GM18519 (cell line): ENCODE results near the gene PCBP3.
"Not testable (repeated sequence)": the region's sequence is repeated elsewhere in the genome, so short reads cannot be mapped to it uniquely, and the experiment has no call there.

Source experiments
- ATAC-seq: cut with Tn5 transposase; IDR thresholded peaks from one replicate; pipeline ENCODE4 v1.9.1; 2021; ENCODE audit warnings: mild to moderate bottlenecking, moderate library complexity; ENCODE audit not compliant: unreplicated experiment, low FRiP score

PCBP3 gene

DNA sequence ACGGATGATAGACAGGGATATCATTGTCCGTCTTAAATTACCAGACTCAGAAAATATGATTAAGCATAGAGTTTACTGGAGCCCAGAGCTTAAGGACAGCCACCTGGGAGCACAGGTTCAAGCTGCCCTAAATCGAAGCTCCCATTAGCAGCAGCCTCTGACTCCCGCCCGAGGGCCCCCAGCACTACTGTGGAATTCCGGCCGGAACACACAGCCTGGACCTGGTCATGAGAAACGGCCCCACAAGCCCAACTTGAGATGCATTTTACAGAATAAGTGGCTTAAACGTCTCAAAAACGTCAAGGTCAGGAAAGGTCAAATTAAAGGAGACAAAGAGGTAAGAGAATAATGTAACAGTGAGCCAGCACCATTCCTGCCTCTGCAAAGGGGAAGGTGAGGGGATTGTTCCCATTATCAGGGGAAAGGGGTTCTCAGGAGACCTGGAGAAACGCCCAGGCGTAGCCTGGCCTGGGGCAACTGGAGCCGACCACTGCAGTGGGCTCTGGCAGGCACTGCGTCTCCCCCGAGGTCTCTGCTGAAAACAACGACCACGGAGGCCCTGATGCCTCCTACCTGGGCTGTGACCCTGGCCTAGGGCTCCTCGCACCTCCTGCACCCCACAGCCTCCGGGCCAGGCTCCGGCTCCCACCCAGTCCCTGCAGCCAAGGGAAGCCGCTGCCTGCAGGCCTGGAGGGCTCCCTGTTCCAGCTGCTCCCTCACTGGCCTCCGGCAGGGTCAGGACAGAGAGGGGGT lies 326.6 kb downstream of the PCBP3 start:
- ATAC-seq, result no peak

DNA sequence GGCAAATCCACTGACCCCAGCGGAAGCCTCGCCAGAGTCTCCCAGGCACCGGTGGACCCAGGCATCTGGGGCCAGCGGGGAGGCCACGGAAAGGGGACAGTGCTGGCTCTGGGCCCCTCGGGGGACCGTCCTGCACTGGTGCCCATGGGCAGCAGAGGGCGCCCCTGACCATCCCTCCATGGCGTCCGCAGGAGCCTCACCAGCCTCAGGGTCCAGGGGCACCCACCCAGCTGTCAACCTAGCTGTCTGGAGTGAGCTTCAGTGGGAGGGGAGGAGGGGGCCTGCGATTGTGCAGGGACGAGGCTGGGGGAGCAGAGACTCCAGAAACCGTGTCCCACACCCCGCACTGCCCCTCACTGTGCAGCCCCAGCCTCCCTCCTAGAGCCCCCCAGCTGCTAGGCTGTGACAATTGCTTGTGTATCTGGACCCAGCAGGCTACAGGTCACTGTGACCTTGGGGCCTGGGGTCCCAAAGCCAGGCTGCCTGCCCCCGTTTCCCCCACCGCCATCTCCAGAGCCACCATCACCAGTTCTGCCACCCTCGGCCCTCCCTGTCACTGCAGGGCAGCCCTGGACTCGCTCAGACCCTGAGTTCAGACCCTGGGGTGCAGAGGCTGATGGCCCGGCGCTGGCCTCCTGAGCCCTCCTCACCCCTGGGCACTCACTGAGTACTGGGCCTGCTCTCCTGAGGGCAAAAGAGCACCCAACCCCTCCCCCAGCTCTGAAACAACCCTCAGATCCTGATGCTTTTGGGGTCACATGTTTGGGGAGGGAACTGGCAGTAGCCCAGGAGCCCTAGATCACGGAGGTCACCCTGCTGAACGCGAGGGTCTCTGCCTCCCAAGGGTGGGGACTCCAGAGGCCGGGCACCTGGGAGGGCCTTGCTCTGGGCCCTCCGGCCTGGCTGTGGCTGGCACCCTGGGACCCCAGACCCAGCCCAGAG lies 327.4 kb downstream of the PCBP3 start:
- no peak for ATAC-seq

DNA sequence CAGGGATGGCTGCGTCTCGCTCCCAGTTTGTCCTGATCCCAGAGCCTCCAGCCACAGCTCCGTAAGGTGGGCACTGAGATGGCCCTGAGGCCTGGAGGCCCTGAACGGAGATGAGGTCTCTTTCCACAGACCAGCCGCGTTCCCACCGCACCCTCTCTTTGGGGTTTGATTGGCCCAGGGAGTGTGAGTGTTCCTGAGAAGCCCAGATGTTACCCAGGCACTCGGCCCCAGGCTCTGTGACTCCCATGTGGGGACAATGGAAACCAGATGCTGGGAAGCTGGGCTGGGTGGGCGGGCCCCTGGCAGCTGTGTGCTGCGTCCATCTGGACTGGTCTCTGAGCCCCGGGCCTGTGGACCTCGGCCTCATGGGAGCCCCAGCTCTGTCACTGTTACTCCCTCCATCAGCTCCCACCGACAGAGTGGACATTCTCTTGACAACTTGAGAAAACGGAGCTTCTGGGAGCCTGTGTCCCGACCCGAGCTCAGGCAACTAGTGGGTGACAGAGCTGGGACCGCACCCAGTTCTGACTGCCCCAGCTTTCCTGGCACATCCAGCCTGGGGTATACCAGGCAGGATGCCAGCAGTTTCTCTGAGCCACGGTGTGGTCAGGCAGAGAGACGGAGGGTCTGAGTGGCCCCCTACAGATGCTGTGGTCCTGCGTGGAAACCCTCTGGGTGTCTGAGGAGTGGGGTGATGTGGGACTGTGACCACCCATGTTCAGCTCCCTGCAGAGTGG lies 328.3 kb downstream of the PCBP3 start:
- no peak for ATAC-seq

DNA sequence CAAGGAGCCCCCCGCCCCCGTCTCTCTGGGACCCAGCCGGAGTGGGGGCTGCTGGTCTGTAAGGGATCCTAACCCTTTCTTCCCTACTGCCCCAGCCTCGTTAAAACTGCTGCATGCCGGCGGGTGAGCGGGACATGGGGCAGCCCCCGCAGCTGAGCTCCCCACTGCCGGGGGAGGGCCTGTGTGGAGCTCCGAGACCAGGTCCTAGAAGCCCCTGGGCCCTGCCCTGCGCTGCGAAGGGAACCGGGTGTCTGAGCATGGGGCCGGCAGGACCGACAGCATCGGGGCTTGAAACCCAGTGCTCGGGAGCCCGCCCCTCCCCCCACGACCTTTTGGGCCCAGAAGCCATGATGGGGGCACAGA lies 328.8 kb downstream of the PCBP3 start:
- no peak for ATAC-seq

DNA sequence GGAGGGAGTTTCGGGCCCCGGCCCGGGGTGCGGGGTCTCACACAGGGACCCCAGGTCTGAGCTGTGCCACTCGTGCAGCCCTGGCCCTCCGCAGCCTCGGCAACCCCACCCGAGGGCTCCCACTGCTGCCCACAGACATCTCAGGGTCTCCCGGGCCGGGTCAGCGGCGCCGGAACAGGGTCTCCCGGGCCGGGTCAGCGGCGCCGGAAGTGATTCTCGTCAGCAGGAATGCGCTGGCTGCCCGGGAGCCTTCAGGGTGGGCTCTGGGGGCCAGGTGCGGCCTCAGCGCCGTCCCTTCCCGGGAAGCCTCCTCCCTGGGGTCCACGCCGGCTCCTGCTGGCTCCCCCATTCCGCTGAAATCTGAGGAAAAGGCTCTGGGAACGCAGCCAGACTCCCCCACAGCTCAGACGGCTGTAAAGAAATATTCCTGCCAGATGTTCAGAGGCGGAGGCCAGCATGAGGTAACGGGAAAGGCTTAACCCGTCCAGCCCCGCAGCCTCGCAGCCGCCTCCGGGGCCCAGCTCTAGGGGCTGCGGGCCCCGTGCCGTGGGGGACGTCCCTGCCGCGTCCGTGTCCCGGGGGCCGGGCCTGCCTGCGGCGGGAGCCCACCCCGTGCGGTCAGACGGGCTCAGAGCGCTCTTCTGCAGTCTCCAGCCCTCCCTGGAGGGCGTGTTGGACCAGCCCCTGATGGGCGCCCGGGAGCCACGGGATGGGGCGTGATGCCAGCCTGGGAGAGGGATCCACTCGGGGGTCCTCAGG lies 329.4 kb downstream of the PCBP3 start:
- ATAC-seq, result no peak

DNA sequence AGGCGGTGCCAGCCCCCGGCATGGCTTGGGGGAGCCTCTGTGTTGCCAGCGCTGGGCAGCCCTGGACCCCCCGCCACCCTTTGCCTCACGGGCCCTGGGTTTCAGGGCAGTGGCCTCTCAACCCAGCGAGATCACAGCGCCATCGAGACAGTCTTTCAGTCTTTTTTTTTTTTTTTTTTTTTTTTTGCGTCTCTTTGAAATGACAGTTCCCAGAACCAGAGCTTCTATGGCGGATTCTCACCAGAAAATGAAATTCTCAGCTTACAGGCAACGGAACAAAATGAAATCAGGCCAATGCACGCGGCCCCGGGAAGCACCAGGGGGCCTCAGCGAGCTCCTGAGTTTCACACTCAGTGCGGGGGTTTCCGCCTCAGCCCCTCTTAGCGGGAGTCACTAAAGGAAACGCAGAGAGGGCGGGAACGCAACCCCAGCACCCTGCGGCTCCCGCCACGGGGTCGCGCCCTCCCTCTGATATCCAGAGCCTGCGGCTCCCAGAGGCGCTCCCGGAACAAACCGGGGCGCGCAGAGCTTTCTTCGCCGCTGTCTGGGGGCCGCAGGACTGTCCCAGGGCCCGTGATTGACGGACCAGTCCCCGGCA lies 330.0 kb downstream of the PCBP3 start:
- ATAC-seq, result no peak

DNA sequence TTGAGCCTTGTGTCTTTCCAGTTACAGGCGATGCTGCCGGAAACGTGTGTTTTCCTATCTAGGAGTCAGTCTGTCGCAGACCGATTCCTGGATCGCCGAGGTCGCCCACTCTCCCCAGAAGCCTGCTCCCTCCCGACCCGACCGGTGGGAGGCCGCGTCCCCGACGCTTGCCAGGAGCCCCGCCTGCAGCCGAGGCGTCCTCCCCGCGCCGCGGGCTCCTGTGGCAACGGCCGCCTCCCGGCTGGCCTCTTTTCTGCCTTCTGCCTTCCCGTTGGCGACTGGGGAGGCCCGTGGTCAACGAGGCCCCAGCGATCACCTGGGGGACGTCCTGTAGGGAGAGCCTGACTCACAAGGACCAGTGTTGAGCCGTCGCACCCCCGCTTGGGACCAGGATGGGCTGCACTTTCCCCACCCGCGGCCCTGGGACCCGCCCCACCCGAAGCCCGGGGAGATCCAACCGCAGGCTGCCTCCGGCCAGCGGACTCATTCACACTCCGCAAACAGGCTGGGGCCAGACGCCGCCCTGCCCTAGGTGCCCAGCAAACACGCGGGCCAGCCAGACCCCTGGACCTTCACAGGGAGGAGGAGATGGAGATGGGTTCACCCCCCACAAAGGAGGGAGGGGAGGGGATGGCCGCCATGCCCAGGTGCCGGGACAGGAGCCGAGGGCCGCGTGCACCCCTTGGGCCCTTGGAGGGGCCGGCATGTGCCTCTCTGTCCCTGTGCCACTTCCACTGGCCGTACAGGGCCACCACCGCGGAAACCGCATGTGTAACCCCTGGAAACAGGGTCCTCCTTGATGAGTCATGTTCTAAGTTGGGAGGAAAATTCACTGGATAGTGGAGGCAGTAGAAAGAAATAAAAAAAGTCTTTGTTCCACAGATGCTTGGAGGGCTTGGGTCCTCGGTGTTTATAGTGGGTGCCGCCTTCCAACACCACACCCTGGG lies 330.8 kb downstream of the PCBP3 start:
- ATAC-seq, result no peak

DNA sequence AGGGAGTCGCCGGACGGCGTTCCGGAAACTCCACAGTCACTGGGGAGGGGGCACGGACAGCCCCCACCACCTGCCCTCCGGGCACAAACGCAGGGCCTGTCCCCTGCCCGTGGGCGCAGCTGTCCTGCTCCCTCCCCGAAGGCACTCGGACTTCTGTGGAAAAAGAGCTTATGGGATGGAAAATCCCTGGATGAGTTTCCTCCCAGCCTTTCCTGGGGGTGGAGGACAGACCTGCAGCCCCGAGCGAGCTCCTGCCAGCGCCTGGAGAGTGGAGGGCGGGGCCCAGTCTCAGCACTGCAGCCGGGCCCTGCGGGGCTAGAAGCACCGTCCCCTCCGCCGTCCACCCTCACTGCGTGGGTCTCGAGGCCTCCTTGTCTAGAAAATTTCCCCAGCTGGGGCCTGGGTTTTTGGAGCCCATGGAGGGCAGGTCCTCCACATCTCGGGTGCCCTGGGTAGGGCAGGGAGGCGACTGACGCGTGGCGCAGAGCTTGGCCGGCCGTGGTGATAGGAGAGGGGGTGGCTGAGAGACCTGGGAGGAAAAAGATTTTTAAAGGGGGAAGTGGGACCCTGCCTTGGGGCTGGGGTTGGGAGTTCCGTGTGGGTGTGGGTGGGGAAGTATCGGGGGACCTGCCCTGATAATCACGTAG lies 331.6 kb downstream of the PCBP3 start:
- ATAC-seq, result no peak

DNA sequence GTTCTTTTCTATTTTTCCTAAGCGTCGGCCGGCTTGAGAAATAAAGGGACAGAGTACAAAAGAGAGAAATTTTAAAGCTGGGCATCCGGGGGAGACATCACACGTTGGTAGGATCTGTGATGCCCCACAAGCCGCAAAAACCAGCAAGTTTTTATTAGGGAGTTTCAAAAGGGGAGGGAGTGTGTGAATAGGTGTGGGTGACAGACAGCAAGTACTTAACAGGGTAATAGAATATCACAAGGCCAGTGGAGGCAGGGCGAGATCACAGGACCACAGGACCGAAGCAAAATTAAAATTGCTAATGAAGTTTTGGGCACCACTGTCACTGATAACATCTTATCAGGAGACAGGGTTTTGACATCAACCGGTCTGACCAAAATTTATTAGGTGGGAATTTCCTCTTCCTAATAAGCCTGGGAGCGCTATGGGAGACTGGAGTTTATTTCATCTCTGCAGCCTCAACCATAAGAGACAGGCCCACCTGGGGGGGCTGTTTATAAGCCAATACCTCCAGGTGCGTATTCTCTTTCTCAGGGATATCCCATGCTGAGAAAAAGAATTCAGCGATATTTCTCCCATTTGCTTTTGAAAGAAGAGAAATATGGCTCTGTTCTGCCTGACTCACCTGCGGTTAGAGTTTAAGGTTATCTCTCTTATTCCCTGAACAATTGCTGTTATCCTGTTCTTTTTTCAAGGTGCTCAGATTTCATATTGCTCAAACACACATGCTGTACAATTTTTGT lies 332.3 kb downstream of the PCBP3 start:
- ATAC-seq, result not testable (repeated sequence)

DNA sequence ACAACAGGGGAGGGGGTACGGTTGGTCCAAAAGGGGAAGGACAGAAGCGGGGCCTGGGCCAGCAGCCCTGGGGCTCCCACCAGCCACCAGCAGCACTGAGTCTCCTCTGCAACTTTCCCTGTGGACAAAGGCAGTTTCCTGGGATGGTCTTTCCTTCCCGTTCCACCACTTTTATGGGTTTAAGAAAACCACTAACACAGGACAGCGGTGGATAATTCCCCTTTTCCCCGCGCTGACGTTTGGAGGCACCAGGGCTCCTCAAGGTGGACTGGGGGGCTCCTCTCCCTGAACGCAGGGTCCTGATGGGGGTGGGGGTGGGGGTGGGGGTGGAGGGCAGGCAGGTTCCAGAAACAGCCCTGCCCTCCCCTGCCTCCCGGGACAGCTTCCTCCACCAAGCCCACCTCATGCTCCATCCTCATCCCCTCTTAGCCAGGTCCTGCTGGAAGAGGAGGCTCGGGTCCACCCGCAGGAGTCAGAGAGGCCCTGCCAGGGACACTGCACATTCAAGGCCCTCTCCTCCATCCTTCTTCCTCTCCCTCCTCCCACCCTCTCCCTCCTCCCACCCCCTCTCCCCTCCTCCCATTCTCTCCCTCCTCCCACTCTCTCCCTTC lies 333.3 kb downstream of the PCBP3 start:
- no peak for ATAC-seq

DNA sequence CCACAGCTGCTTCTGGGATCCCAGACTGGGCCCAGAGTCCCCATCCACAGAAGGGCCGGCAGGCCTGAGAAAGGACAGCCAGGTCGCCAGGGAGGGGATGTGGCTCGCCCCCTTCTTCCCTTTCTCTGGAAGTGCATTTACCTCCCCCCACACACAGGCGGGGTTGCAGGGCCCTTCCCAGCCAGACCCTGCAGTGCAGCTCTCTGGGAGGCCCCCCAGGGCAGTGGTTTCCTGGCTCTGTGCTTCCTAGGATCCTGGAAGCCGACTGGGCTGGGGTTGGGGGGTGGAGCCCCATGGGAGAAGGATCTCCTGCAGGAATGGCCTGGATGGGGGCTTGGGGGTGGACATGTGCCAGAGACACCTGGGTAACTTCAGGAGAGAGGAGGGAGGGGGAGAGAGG lies 333.9 kb downstream of the PCBP3 start:
- no peak for ATAC-seq

DNA sequence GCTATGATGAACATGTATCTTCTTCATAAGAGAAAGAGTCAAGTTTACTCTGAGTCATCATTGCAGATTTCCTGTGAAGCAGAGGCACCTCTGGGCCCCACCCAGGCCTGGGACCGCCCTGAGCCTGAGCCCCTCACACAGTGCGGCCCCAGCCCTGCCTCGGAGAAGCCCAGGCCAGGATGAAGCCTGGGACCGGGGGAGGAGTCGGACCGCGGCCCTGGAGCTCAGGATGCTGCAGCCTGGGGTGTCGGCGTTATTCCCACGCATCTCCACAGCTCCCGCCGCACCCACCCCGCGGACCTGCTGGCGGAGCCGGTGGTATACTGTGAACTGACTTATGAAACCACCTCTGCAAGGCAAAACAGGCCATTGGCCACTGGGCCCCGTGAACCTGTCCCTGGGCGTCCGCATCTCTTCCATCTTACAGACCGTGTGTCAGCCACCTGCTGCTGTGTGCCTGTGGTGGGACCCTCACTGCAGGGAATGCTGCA lies 335.7 kb downstream of the PCBP3 start:
- no peak for ATAC-seq

DNA sequence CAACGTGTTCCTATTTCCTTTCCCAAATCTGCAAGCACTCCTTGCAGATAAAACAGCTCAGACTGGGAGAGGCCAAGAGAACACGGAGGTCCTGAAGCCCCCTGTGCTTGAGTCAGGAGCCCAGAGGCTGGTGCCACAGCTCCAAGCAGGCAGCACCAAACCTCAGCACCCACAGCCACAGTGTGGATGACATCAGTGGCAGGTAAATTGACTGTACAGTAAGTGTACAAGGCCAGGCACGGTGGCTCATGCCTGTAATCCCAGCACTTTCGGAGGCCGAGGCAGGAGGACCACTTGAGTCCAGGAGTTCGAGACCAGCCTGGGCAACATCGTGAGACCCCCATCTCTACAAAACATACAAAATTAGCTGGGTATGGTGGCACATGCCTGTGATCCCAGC lies 336.1 kb downstream of the PCBP3 start:
- no peak for ATAC-seq

DNA sequence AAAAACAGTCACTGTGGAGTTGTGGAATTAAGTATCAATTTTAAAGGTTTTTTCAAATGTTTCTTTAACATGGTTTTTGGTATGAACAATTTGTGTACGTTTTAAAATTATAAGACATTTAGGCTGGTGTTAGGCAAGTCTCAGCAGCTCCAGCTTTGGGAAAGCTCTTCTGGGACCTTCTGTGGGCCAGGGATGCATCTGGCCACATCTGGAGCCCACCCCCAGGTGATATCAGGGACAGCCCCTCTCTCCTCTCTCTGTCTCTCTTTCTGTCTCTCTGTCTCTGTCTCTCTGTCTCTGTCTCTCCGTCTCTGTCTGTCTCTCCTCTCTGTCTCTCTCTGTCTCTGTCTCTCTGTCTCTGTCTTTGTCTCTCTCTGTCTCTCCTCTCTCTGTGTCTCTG lies 336.7 kb downstream of the PCBP3 start:
- no peak for ATAC-seq

DNA sequence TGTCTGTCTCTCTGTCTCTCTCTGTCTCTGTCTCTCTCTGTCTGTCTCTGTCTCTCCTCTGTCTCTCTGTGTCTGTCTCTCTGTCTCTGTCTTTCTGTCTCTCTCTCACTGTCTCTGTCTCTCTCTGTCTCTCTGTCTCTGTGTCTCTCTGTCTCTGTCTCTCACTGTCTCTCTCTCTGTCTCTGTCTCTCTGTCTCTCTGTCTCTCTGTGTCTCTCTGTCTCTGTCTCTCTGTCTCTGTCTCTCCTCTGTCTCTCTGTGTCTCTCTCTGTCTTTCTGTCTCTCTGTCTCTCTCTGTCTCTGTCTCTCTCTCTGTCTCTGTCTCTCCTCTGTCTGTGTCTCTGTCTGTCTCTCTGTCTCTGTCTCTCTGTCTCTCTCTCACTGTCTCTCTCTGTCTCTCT lies 337.2 kb downstream of the PCBP3 start:
- no peak for ATAC-seq

DNA sequence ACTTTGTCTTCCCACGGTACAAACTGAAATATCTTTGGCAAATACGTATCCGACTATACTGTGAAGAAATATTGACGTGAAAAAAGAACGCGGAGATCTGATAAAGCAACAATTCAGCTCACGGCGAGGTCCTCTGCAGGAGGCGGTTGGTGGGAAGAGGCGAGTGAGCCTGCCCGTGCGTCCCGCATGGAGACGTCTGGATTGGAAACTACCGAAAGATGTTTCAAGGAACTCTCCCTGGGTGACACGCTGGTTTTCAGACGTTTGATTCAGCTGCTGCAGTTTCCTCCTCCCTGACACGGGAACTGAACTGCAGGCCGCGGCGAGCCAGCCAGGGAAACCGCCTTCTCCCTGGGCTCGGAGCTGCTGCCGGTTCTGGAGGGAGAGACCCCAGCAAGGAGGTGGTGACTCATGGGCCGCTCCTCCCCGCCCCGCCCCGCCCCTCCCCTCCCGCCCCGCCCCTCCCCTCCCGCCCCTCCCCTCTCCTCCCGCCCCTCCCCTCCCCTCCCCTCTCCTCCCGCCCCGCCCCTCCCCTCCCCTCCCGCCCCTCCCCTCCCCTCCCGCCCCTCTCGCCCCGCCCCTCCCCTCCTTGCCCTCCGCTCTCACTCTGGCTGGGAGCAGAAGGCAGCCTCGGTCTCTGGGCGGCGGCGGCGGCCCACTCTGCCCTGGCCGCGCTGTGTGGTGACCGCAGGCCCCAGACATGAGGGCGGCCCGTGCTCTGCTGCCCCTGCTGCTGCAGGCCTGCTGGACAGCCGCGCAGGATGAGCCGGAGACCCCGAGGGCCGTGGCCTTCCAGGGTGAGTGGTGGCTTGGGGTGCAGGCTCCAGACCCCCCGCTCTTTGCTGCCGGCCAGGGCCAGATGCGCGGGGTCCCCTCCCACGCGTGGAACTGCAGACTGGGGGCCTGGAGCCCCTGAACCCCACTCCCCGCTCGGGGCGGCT lies 337.9 kb downstream of the PCBP3 start, which contains the start of gene COL6A1:
Gene COL6A1, plus strand, starts transcription at position 620 of the 941 bp plus-strand sequence. Its CDS starts 81 bp downstream, at position 701.
- no peak for ATAC-seq
